IMR-90 (cell line): Measurements from ENCODE around the gene SYNPO.

Source experiments
- CEBPB ChIP-seq: IDR thresholded peaks from 2 replicates; pipeline ENCODE4 v1.6.1; 2012; ENCODE audit warnings: low read depth, low read length, improper control_type of control experiment
- CTCF ChIP-seq: conservative IDR thresholded peaks from 2 replicates; pipeline ENCODE4 v1.5.1; 2012; ENCODE audit warnings: mild to moderate bottlenecking, low read depth, low read length, improper control_type of control experiment
- ELK1 ChIP-seq: fragments of 150-350 bp; IDR thresholded peaks from 2 replicates; pipeline ENCODE4 v1.6.1; 2016; ENCODE audit warnings: low read depth, mild to moderate bottlenecking, low read length, moderate library complexity, borderline replicate concordance
- FOS ChIP-seq: fragments of 150-350 bp; IDR thresholded peaks from 2 replicates; pipeline ENCODE4 v1.6.1; 2016; ENCODE audit warnings: low read depth, low read length
- MAFK ChIP-seq: IDR thresholded peaks from 2 replicates; pipeline ENCODE4 v1.6.1; 2012; ENCODE audit warnings: low read depth, low read length, improper control_type of control experiment
- MXI1 ChIP-seq: IDR thresholded peaks from 2 replicates; pipeline ENCODE4 v1.6.1; 2012; ENCODE audit warnings: low read depth, mild to moderate bottlenecking, low read length, moderate library complexity, borderline replicate concordance
- NFE2L2 ChIP-seq: fragments of 150-350 bp; IDR thresholded peaks from 2 replicates; pipeline ENCODE4 v1.6.1; 2016; ENCODE audit warnings: low read depth, mild to moderate bottlenecking, low read length
- POLR2A ChIP-seq: IDR thresholded peaks from 2 replicates; pipeline ENCODE4 v1.6.1; 2012; ENCODE audit warnings: mild to moderate bottlenecking, low read depth, low read length
- RCOR1 ChIP-seq: IDR thresholded peaks from 2 replicates; pipeline ENCODE4 v1.6.1; 2012; ENCODE audit warnings: mild to moderate bottlenecking, low read length, improper control_type of control experiment; ENCODE audit not compliant: insufficient replicate concordance
- TF ChIP-seq, protein P1 (sequence below): fragments of 150-350 bp; IDR thresholded peaks from 2 replicates; pipeline ENCODE4 v1.6.1; 2017; ENCODE audit warnings: mild to moderate bottlenecking, antibody characterized with exemption, low read length, low read depth

DNA sequence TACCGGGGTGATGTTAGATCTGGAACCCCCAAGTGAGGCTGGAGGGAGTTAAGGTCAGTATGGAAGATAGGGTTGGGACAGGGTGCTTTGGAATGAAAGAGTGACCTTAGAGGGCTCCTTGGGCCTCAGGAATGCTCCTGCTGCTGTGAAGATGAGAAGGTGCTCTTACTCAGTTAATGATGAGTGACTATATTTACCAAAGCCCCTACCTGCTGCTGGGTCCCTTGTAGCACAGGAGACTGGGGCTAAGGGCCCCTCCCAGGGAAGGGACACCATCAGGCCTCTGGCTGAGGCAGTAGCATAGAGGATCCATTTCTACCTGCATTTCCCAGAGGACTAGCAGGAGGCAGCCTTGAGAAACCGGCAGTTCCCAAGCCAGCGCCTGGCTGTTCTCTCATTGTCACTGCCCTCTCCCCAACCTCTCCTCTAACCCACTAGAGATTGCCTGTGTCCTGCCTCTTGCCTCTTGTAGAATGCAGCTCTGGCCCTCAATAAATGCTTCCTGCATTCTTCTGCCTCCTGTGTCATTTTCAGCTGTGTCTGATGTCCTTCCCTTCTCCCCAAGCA, 18.3 kb downstream of the SYNPO start:
- TF ChIP-seq RCOR1 (no peak), NFE2L2 (no peak), POLR2A (no peak), CTCF (no peak), ELK1 (no peak), CEBPB (no peak), MAFK (no peak), FOS (no peak), MXI1 (no peak)
- TF ChIP-seq, protein P1, sequence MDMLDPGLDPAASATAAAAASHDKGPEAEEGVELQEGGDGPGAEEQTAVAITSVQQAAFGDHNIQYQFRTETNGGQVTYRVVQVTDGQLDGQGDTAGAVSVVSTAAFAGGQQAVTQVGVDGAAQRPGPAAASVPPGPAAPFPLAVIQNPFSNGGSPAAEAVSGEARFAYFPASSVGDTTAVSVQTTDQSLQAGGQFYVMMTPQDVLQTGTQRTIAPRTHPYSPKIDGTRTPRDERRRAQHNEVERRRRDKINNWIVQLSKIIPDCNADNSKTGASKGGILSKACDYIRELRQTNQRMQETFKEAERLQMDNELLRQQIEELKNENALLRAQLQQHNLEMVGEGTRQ = no peak
